ENCODE data around the gene SLC25A51.

DNA sequence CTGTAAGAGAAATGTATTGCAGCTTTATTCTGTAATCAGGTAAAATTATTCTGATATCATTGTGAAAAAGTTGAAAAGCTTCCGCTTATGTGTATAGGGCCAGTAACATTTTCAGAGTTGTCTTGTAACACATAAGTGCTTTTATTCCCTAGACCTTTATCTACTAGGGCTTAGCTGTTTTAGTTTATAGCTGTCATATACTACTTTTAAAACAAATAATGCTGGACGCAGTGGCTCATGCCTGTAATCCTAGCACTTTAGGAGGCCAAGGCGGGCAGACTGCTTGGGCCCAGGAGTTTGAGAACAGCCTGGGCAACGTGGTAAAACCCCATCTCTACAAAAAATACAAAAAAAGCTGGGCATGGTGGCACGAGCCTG is 33.1 kb downstream of the SLC25A51 start:
- TF ChIP-seq, protein P1, sequence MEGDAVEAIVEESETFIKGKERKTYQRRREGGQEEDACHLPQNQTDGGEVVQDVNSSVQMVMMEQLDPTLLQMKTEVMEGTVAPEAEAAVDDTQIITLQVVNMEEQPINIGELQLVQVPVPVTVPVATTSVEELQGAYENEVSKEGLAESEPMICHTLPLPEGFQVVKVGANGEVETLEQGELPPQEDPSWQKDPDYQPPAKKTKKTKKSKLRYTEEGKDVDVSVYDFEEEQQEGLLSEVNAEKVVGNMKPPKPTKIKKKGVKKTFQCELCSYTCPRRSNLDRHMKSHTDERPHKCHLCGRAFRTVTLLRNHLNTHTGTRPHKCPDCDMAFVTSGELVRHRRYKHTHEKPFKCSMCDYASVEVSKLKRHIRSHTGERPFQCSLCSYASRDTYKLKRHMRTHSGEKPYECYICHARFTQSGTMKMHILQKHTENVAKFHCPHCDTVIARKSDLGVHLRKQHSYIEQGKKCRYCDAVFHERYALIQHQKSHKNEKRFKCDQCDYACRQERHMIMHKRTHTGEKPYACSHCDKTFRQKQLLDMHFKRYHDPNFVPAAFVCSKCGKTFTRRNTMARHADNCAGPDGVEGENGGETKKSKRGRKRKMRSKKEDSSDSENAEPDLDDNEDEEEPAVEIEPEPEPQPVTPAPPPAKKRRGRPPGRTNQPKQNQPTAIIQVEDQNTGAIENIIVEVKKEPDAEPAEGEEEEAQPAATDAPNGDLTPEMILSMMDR (IDR thresholded peaks at IDR 0.05; ENCODE audit: poor library complexity, severe bottlenecking): no peak
- no peak for TF ChIP-seq EZH2 (IDR thresholded peaks at IDR 0.05; ENCODE audit: borderline replicate concordance, insufficient read depth, low read length, poor library complexity, severe bottlenecking)
